Measurements from ENCODE around the gene MTAP. TPM values are rescaled to one million over a fixed set of nuclear protein-coding genes. Genes with fewer than 3 reads are reported as not detected.

MTAP gene
- polyA plus RNA-seq, 1 donor from 2014 or later, result 7.7 TPM

GRCh38 chr9:21778304-21778703 lies 24.1 kb upstream of the MTAP start:
- Histone ChIP-seq H3K4me2 (ENCODE audit: low read length) (no peak overlapping the region), H4K20me1 (ENCODE audit: insufficient read depth) (no peaks in the 10 kb centered on the region), H3K9me3 (ENCODE audit: low read length) (no peaks in the 10 kb centered on the region), H3K79me2 (replicated peaks; ENCODE audit: insufficient read depth, low read length) (no peaks in the 10 kb centered on the region), H3K9ac (ENCODE audit: low read length) (no peak overlapping the region), H2AFZ (ENCODE audit: low read depth, low read length) (no peak overlapping the region), H3K27me3 (ENCODE audit: insufficient read depth, low read depth, low read length) (no peaks in the 10 kb centered on the region), H3K4me3 (ENCODE audit: low read length) (no peak overlapping the region), H3F3A (ENCODE audit: insufficient read depth, low read length, poor library complexity, severe bottlenecking) (no peaks in the 10 kb centered on the region), H3K27ac (ENCODE audit: low read length) (no peak overlapping the region), H3K36me3 (ENCODE audit: insufficient read depth, low read length) (no peaks in the 10 kb centered on the region), H3K9me2 (ENCODE audit: insufficient read depth, low read length) (no peaks in the 10 kb centered on the region)
- no peak for TF ChIP-seq POLR2AphosphoS5 (IDR thresholded peaks at IDR 0.05)
- no peak for TF ChIP-seq REST (IDR thresholded peaks at IDR 0.05; ENCODE audit: borderline replicate concordance)
- TF ChIP-seq RAD21 (conservative IDR thresholded peaks at IDR 0.05), result no peak
- no peak for TF ChIP-seq TAF1 (IDR thresholded peaks at IDR 0.05; ENCODE audit: low read depth)
- TF ChIP-seq EZH2 (IDR thresholded peaks at IDR 0.05; ENCODE audit: borderline replicate concordance, insufficient read depth, low read length, poor library complexity, severe bottlenecking), result no peak
- no peak for TF ChIP-seq CTCF (IDR thresholded peaks at IDR 0.05; ENCODE audit: poor library complexity, severe bottlenecking)
- no peak for TF ChIP-seq SMC3 (conservative IDR thresholded peaks at IDR 0.05; ENCODE audit: poor library complexity)
- TF ChIP-seq EP300 (conservative IDR thresholded peaks at IDR 0.05; ENCODE audit: poor library complexity, severe bottlenecking), result no peak
- TF ChIP-seq MXI1 (conservative IDR thresholded peaks at IDR 0.05; ENCODE audit: poor library complexity, severe bottlenecking), result no peak

- H3F3A ChIP-seq (ENCODE audit: insufficient read depth, low read length, poor library complexity, severe bottlenecking), result no peaks in the 10 kb centered on the region
- TF ChIP-seq REST (IDR thresholded peaks at IDR 0.05; ENCODE audit: borderline replicate concordance) (no peak), TAF1 (IDR thresholded peaks at IDR 0.05; ENCODE audit: low read depth) (no peak), CTCF (IDR thresholded peaks at IDR 0.05; ENCODE audit: poor library complexity, severe bottlenecking) (no peak), RAD21 (conservative IDR thresholded peaks at IDR 0.05) (no peak), EZH2 (IDR thresholded peaks at IDR 0.05; ENCODE audit: borderline replicate concordance, insufficient read depth, low read length, poor library complexity, severe bottlenecking) (no peak), EP300 (conservative IDR thresholded peaks at IDR 0.05; ENCODE audit: poor library complexity, severe bottlenecking) (no peak), MXI1 (conservative IDR thresholded peaks at IDR 0.05; ENCODE audit: poor library complexity, severe bottlenecking) (no peak), POLR2AphosphoS5 (IDR thresholded peaks at IDR 0.05) (no peak), SMC3 (conservative IDR thresholded peaks at IDR 0.05; ENCODE audit: poor library complexity) (no peak)
- no peak overlapping the region for H3K4me3 ChIP-seq (ENCODE audit: low read length)
- no peaks in the 10 kb centered on the region for H4K20me1 ChIP-seq (ENCODE audit: insufficient read depth)
- H3K9me3 ChIP-seq (ENCODE audit: low read length), result no peaks in the 10 kb centered on the region
- no peaks in the 10 kb centered on the region for H3K9me2 ChIP-seq (ENCODE audit: insufficient read depth, low read length)
- no peaks in the 10 kb centered on the region for H3K36me3 ChIP-seq (ENCODE audit: insufficient read depth, low read length)
- no peak overlapping the region for H3K27ac ChIP-seq (ENCODE audit: low read length)
- no peak overlapping the region for H2AFZ ChIP-seq (ENCODE audit: low read depth, low read length)
- no peak overlapping the region for H3K9ac ChIP-seq (ENCODE audit: low read length)
- H3K27me3 ChIP-seq (ENCODE audit: insufficient read depth, low read depth, low read length), result no peaks in the 10 kb centered on the region
- no peak overlapping the region for H3K4me2 ChIP-seq (ENCODE audit: low read length)
- H3K79me2 ChIP-seq (replicated peaks; ENCODE audit: insufficient read depth, low read length), result no peaks in the 10 kb centered on the region
These were observed 23.0 kb upstream of the MTAP start for GRCh38 chr9:21779397-21779796.

All from neural cell (in vitro differentiated cells).